Measurements from ENCODE around the gene TBC1D20.

The TBC1D20 gene

DNA sequence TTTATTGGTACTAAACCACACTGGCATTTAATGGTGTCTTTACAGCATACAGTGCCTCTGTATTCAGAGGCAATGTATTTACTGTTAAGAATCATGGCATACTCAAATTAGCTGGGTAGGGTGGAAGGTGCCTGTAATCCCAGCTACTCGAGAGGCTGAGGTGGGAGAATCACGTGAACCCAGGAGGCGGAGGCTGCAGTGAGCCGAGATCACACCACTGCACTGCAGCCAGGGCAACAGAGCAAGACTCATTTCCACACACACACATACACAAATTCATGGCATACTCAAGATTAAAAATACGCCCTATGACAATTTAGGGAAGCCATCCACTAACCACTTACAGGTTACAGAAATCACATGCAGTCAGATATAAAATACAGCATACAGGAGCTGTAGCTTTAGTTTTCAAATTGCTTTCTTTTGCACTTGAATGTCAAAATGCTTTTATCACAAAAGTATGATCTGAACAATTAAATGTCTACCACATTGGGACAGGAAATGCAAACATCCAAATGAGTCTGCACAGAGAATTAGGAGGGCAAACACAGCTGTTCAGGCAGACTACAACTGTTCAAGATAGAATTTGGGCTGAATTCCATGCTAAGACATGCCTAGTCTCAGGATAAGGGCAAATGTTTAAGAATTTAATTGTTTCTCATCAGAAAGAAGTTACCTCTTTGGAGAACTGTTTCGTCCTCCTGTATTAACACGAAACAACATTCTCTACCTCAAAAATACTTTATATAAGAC is 44.8 kb upstream of the TBC1D20 start:
- Histone ChIP-seq H4K20me1 (ENCODE audit: insufficient read depth, low read length) (peaks cover 65% of the 10 kb centered on the region), H3K79me2 (ENCODE audit: low read length) (peaks cover 63% of the 10 kb centered on the region)

GRCh38 chr20:504632-505075 is 42.3 kb upstream of the TBC1D20 start:
- H3K4me2 ChIP-seq (ENCODE audit: low read length), result no peak overlapping the region
- peaks cover 75% of the 10 kb centered on the region for H3K36me3 ChIP-seq (replicated peaks; ENCODE audit: low read depth, low read length)
- no peak overlapping the region for H3K9ac ChIP-seq (ENCODE audit: low read length)
- peaks cover 2% of the 10 kb centered on the region for H3K4me1 ChIP-seq (ENCODE audit: low read length)
- H2AFZ ChIP-seq (ENCODE audit: low read depth, low read length), result no peak overlapping the region
- peaks cover 37% of the 10 kb centered on the region for H3K79me2 ChIP-seq (ENCODE audit: low read length)
- H3K4me3 ChIP-seq (ENCODE audit: low read length), result no peak overlapping the region
- H3K27ac ChIP-seq (ENCODE audit: low read length), result no peak overlapping the region
- peaks cover 43% of the 10 kb centered on the region for H4K20me1 ChIP-seq (ENCODE audit: insufficient read depth, low read length)
- TF ChIP-seq EZH2phosphoT487 (IDR thresholded peaks at IDR 0.05; ENCODE audit: low read depth), result no peak
- TF ChIP-seq, protein P1, sequence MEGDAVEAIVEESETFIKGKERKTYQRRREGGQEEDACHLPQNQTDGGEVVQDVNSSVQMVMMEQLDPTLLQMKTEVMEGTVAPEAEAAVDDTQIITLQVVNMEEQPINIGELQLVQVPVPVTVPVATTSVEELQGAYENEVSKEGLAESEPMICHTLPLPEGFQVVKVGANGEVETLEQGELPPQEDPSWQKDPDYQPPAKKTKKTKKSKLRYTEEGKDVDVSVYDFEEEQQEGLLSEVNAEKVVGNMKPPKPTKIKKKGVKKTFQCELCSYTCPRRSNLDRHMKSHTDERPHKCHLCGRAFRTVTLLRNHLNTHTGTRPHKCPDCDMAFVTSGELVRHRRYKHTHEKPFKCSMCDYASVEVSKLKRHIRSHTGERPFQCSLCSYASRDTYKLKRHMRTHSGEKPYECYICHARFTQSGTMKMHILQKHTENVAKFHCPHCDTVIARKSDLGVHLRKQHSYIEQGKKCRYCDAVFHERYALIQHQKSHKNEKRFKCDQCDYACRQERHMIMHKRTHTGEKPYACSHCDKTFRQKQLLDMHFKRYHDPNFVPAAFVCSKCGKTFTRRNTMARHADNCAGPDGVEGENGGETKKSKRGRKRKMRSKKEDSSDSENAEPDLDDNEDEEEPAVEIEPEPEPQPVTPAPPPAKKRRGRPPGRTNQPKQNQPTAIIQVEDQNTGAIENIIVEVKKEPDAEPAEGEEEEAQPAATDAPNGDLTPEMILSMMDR (IDR thresholded peaks at IDR 0.05; ENCODE audit: low read depth, low read length), result no peak
- H3K9me3 ChIP-seq (ENCODE audit: insufficient read depth, low read length), result no peaks in the 10 kb centered on the region
- H3K27me3 ChIP-seq (ENCODE audit: low read depth, low read length), result no peaks in the 10 kb centered on the region

More for the DNA sequence above, 44.8 kb upstream of the TBC1D20 start:
- no peaks in the 10 kb centered on the region for H3K9me3 ChIP-seq (ENCODE audit: insufficient read depth, low read length)
- no peak overlapping the region for H3K27ac ChIP-seq (ENCODE audit: low read length)
- H3K27me3 ChIP-seq (ENCODE audit: low read depth, low read length), result no peaks in the 10 kb centered on the region
- peaks cover 10% of the 10 kb centered on the region for H3K4me1 ChIP-seq (ENCODE audit: low read length)
- peaks cover 62% of the 10 kb centered on the region for H3K36me3 ChIP-seq (replicated peaks; ENCODE audit: low read depth, low read length)
- H2AFZ ChIP-seq (ENCODE audit: low read depth, low read length), result no peak overlapping the region
- TF ChIP-seq, protein P1 (IDR thresholded peaks at IDR 0.05; ENCODE audit: low read depth, low read length), result no peak
- TF ChIP-seq EZH2phosphoT487 (IDR thresholded peaks at IDR 0.05; ENCODE audit: low read depth), result no peak
- no peak overlapping the region for H3K9ac ChIP-seq (ENCODE audit: low read length)
- H3K4me2 ChIP-seq (ENCODE audit: low read length), result no peak overlapping the region
- H3K4me3 ChIP-seq (ENCODE audit: low read length), result no peak overlapping the region

DNA sequence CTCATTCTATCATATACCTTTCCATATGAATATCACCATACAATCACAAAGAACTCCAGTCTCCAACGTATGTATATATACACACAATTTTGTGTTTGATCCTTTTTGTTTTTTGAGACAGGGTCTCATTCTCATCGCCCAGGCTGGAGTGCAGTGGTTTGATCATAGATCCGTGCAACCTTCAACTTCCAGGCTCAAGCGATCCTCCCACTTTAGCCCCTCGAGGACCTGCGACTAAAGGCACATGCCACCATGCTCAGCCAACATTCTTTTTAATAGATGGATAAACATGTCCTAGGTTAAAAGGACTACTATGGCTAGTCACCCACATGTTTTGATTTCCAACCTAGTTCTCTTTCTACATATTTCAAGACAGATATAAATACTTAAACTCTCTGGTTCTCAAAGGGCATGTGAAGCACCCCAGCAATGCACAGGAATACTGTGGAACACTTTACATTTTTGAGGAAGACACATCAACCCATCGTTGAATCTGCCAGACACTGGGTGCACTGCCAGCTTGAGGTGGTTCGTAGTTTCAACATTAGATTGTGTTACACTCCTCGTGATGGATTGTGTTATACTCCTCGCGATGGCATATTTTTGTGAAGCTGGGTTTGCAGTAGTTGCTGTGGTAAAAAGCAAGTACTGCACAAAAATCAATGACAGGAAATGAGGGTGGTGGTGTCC is 40.9 kb upstream of the TBC1D20 start:
- no peak for TF ChIP-seq EZH2phosphoT487 (IDR thresholded peaks at IDR 0.05; ENCODE audit: low read depth)
- TF ChIP-seq, protein P1 (IDR thresholded peaks at IDR 0.05; ENCODE audit: low read depth, low read length), result no peak
- no peak overlapping the region for H3K4me3 ChIP-seq (ENCODE audit: low read length)
- H3K9me3 ChIP-seq (ENCODE audit: insufficient read depth, low read length), result no peaks in the 10 kb centered on the region
- no peaks in the 10 kb centered on the region for H3K27me3 ChIP-seq (ENCODE audit: low read depth, low read length)
- no peak overlapping the region for H2AFZ ChIP-seq (ENCODE audit: low read depth, low read length)
- H3K79me2 ChIP-seq (ENCODE audit: low read length), result peaks cover 23% of the 10 kb centered on the region
- no peak overlapping the region for H3K27ac ChIP-seq (ENCODE audit: low read length)
- peaks cover 29% of the 10 kb centered on the region for H4K20me1 ChIP-seq (ENCODE audit: insufficient read depth, low read length)
- H3K4me1 ChIP-seq (ENCODE audit: low read length), result no peaks in the 10 kb centered on the region
- H3K9ac ChIP-seq (ENCODE audit: low read length), result no peak overlapping the region
- H3K36me3 ChIP-seq (replicated peaks; ENCODE audit: low read depth, low read length), result peaks cover 76% of the 10 kb centered on the region
- no peak overlapping the region for H3K4me2 ChIP-seq (ENCODE audit: low read length)

DNA sequence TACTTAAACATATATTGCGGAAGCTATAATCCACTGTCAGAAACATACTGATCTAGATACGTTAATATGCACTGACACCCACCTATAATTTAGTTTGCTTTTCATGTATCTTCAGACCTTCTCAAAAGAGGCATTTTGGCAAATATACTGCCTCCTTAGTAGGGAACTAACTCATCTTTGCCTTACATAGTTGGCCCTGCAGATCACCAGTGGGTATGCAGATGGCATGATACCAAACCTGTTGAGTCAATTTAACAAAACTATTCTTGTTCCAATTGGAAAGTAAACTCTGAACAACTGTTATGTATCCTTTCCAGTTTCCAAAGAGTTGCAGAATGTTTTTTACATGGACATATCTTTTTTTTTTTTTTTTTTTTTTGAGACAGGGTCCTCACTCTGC is 35.6 kb upstream of the TBC1D20 start:
- Histone ChIP-seq H3K4me3 (ENCODE audit: low read length) (no peak overlapping the region), H2AFZ (ENCODE audit: low read depth, low read length) (no peak overlapping the region), H3K4me2 (ENCODE audit: low read length) (no peak overlapping the region), H3K9me3 (ENCODE audit: insufficient read depth, low read length) (no peaks in the 10 kb centered on the region), H3K4me1 (ENCODE audit: low read length) (no peaks in the 10 kb centered on the region), H3K36me3 (replicated peaks; ENCODE audit: low read depth, low read length) (peaks cover 74% of the 10 kb centered on the region), H3K9ac (ENCODE audit: low read length) (no peak overlapping the region), H3K27ac (ENCODE audit: low read length) (no peak overlapping the region), H3K79me2 (ENCODE audit: low read length) (no peaks in the 10 kb centered on the region), H4K20me1 (ENCODE audit: insufficient read depth, low read length) (0 out of 2 replicates have a peak, but pooled peaks cover 2% of the 10 kb centered on the region), H3K27me3 (ENCODE audit: low read depth, low read length) (no peaks in the 10 kb centered on the region)
- TF ChIP-seq, protein P1 (IDR thresholded peaks at IDR 0.05; ENCODE audit: low read depth, low read length), result no peak
- no peak for TF ChIP-seq EZH2phosphoT487 (IDR thresholded peaks at IDR 0.05; ENCODE audit: low read depth)
